ENCODE measurements around the gene ZNF593. TPM values are rescaled to one million over a fixed set of nuclear protein-coding genes. Genes with fewer than 3 reads are reported as not detected.

ZNF593 gene
- total RNA-seq, 2 donors from 2014 or later = 44.5 to 50.7 TPM

- intact Hi-C loops (cut with DNase I) = no loop called here
- TF ChIP-seq POLR2AphosphoS5 (IDR thresholded peaks at IDR 0.05) = no peak
- TF ChIP-seq POLR2A (IDR thresholded peaks at IDR 0.05) = no peak
- no peak for TF ChIP-seq CTCF (IDR thresholded peaks at IDR 0.05)
- H3K36me3 ChIP-seq = no peaks in the 10 kb centered on the region
- no peak overlapping the region for H3K4me3 ChIP-seq
- DNase-seq (ENCODE audit: low spot score) = no peak
- 42% methylated on average over 10 of the region's 11 CpGs for whole genome bisulfite sequencing
- no peaks in the 10 kb centered on the region for H3K4me1 ChIP-seq (replicated peaks)
- H3K9me3 ChIP-seq = no peaks in the 10 kb centered on the region
- H3K27me3 ChIP-seq (replicated peaks; ENCODE audit: insufficient read depth) = no peaks in the 10 kb centered on the region
- no peak overlapping the region for H3K27ac ChIP-seq
These were observed 49.3 kb downstream of the ZNF593 start for GRCh38 chr1:26218906-26219494.

Other genes starting within 250 kb of the ZNF593 start
- gene PAFAH2, start 171.8 kb upstream of the ZNF593 start, total RNA-seq = 10 to 100 TPM; 17.4 to 18.7 TPM
- 1 to 10 TPM in 1 of 2 donors, not detected in 1; 3.2 TPM for gene EXTL1, start 148.1 kb upstream of the ZNF593 start, total RNA-seq
- under 1 TPM; 0.05 to 0.34 TPM for gene SLC30A2, start 123.8 kb upstream of the ZNF593 start, total RNA-seq
- under 1 TPM in 1 of 2 donors, not detected in 1; 0.68 TPM for gene TRIM63, start 102.3 kb upstream of the ZNF593 start, total RNA-seq
- gene PDIK1L, start 58.1 kb upstream of the ZNF593 start, total RNA-seq = 10 to 100 TPM; 10.5 TPM
- 1 to 10 TPM; 3.8 to 5.9 TPM for gene FAM110D, start 10.8 kb upstream of the ZNF593 start, total RNA-seq
- gene C1orf232, start 945 bp upstream of the ZNF593 start, total RNA-seq = not detected
- not detected for gene ZNF593OS, start 1.9 kb downstream of the ZNF593 start, total RNA-seq
- 10 to 100 TPM; 24.8 to 32.4 TPM for gene CNKSR1, start 7.6 kb downstream of the ZNF593 start, total RNA-seq
- gene CATSPER4, start 20.7 kb downstream of the ZNF593 start, total RNA-seq = 1 to 10 TPM in 1 of 2 donors, not detected in 1; 1.5 TPM
- gene CEP85, start 64.3 kb downstream of the ZNF593 start, total RNA-seq = 10 to 100 TPM in 1 of 2 donors, 1 to 10 TPM in 1; 3.4 to 21.0 TPM
- 10 to 100 TPM; 37.4 to 55.3 TPM for gene SH3BGRL3, start 110.2 kb downstream of the ZNF593 start, total RNA-seq
- gene UBXN11, start 136.7 kb downstream of the ZNF593 start, total RNA-seq = 10 to 100 TPM; 13.2 to 18.1 TPM
- gene CD52, start 148.1 kb downstream of the ZNF593 start, total RNA-seq = 1 to 10 TPM; 3.2 to 5.3 TPM
- gene CRYBG2, start 184.2 kb downstream of the ZNF593 start, total RNA-seq = 1 to 10 TPM; 3.9 to 4.8 TPM
- 1 to 10 TPM in 1 of 2 donors, not detected in 1; 4.8 TPM for gene ZNF683, start 202.8 kb downstream of the ZNF593 start, total RNA-seq
- gene LIN28A, start 240.9 kb downstream of the ZNF593 start, total RNA-seq = under 1 TPM in 1 of 2 donors, not detected in 1; 0.17 TPM